Measurements from ENCODE around the gene ADPRM. TPM values are rescaled to one million over a fixed set of nuclear protein-coding genes. Genes with fewer than 3 reads are reported as not detected.

Gene ADPRM, protein sequence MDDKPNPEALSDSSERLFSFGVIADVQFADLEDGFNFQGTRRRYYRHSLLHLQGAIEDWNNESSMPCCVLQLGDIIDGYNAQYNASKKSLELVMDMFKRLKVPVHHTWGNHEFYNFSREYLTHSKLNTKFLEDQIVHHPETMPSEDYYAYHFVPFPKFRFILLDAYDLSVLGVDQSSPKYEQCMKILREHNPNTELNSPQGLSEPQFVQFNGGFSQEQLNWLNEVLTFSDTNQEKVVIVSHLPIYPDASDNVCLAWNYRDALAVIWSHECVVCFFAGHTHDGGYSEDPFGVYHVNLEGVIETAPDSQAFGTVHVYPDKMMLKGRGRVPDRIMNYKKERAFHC
- 13.7 and 14.1 TPM in 2 replicates for total RNA-seq

DNA sequence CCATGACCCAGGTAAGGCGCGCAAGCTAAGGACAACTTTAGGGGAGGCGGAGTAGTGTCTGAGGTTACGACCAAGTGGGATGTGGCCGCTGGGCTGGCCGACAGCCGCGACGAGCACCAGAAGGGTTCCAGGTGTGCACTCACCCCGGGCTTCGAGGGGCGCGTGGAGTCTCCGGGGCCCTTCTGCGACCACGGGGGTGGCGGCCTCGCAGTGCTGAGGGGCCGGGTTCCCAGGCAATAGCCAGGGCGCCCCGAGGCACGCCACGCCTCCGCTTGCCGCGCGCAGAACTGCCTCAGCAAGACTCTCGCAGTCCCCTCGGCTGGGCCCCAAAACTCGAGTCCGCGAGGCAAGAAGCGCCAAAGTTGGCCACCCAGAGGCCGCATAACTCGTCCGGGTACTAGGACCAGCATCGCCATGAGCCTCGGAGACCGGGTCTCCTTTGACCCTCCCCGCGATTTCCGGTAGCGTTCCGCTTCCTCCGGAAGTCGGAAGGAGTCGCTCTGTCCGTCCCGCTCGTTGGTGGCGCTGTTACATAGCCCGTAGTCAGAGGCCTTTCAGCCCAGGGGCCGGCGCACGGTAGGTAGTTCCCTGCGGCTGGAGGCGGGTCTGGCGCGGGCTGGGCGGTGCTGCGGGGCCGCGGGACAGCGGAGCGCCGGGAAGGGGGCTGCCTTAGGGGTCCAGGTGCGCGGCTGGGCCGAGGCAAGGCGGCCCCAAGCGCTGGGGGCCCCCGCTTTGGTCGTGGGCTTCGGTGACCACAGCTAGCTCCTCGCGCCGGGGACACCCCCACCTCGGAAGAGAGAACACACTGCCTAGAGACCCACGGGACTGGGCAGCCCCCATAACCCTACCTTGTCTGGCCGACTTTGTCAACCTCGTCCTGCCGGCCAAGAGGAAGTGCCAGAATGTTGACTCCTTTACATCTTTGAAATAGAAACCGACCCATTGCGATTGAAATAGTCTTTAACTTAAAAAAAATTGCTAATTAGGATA lies at the start of gene ADPRM, which contains the start of gene SCO1:
Gene ADPRM (plus strand): TSS at position 503 of the 990 bp plus-strand sequence. CDS start 7,333 bp downstream, outside the sequence.
Gene SCO1 (minus strand): TSS at position 442 of the 990 bp plus-strand sequence. CDS start 26 bp downstream, at position 416.

GRCh38 chr17:10657148-10657547 lies 40.2 kb upstream of the ADPRM start, which contains the start of gene MYH3:
MYH3 (minus strand) TSS chr17:10657309; CDS start chr17:10655064, 2,245 bp downstream.

DNA sequence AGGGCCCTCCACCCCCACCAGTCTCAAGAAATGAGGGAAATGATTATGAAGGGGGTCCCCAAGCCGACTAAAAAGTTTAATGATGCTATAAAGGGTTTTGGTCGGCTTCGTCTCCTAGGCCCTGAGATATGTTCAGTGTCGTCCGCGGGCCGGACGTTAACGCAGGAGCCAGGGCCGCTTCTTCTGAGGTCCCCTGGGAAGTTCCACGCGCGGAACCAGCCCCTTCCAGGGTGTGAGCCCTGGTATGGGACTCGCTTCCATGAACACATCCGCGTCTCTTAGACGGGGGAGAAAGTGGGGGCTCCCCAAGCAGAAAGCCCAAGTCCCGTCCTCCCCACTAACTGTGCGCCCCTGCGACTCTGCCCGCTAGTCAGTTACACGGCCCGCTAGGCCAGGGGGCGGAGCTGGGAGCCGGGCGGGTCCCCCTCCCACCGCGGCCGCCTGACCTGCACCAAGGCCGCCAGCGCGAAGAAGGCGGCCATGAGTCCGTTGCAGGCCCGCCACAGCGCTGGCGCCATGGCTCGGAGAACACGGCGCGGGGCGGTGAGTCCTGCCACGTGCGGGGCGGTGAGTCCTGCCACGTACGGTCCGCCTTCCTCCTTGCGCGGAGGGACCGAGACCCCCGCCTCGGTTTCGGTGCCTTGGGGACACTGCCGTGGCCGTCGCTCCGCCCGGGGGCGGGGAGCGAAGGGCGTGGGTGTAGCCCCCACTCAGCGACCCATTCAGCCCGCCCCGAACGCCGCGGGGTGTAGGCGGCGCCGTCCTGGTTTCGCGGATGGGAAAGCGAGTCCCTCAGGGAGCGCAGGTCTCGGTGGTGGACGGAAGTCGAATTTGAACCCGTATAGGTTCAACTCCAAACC lies 32.2 kb downstream of the ADPRM start, which contains the start of gene TMEM220:
Gene TMEM220 (minus strand): TSS at position 690 of the 860 bp plus-strand sequence. CDS start 172 bp downstream, at position 518.

Other genes starting within 250 kb of the ADPRM start
- gene MYH4, start 228.0 kb upstream of the ADPRM start, total RNA-seq: not detected in 2 replicates
- gene MYH1, start 179.1 kb upstream of the ADPRM start, total RNA-seq: under 0.01 TPM in 1 of 2 replicates, not detected in the other
- under 0.01 and 0.12 TPM in 2 replicates for gene MYH2, start 147.9 kb upstream of the ADPRM start, total RNA-seq
- 0.77 and 0.87 TPM in 2 replicates for gene MYH3, start 40.3 kb upstream of the ADPRM start, total RNA-seq
- 19.2 and 30.5 TPM in 2 replicates for gene SCO1, start 61 bp upstream of the ADPRM start, total RNA-seq
- gene TMEM220, start 32.4 kb downstream of the ADPRM start, total RNA-seq: 2.5 and 3.4 TPM in 2 replicates
- not detected in 2 replicates for gene TMEM238L, start 106.5 kb downstream of the ADPRM start, total RNA-seq
- not detected in 2 replicates for gene PIRT, start 140.5 kb downstream of the ADPRM start, total RNA-seq